ENCODE data around the gene OTOS. TPM values are rescaled to one million over a fixed set of nuclear protein-coding genes. Genes with fewer than 3 reads are reported as not detected.

Gene OTOS
- total RNA-seq, 1 experiment from 2014 or later, result not detected

DNA sequence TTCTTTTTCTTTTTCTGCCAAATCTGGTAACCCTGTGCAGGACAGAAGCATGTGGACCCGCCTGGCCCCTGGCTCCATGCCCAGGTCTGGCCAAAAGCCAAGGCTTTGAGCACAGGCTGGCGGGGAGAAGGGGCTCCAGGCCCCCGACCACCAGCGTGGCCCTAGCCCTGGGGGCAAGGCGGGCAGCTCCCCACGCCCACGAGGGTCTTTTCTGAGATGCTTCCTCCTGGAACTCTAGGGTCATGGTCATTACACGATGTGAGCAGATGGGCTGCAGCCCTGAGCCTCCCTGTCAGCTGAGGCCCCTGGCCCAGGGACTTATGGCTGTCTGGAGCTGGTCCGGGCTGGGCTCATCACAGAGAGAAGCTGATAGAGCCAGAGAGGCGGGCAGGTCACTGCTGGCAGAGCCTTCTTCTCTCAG lies 5.7 kb upstream of the OTOS start:
- H2AFZ ChIP-seq, result no peak overlapping the region
- ChIA-PET CTCF (no interaction called here), POLR2A (ENCODE audit: unreplicated experiment) (no interaction called here)
- H3F3A ChIP-seq (ENCODE audit: insufficient read depth, low read depth), result peaks cover 8% of the 10 kb centered on the region; the same call in 1 of the 2 replicates
- DNase-seq, result no peak
- no peak overlapping the region for H3K4me3 ChIP-seq
- no peaks in the 10 kb centered on the region for H3K36me3 ChIP-seq (ENCODE audit: low read depth)
- H3K9me2 ChIP-seq (ENCODE audit: insufficient read depth), result no peaks in the 10 kb centered on the region
- no peaks in the 10 kb centered on the region for H4K20me1 ChIP-seq (ENCODE audit: insufficient read depth)
- no peaks in the 10 kb centered on the region for H3K4me1 ChIP-seq (replicated peaks; ENCODE audit: insufficient read depth)
- TF ChIP-seq, protein P1, sequence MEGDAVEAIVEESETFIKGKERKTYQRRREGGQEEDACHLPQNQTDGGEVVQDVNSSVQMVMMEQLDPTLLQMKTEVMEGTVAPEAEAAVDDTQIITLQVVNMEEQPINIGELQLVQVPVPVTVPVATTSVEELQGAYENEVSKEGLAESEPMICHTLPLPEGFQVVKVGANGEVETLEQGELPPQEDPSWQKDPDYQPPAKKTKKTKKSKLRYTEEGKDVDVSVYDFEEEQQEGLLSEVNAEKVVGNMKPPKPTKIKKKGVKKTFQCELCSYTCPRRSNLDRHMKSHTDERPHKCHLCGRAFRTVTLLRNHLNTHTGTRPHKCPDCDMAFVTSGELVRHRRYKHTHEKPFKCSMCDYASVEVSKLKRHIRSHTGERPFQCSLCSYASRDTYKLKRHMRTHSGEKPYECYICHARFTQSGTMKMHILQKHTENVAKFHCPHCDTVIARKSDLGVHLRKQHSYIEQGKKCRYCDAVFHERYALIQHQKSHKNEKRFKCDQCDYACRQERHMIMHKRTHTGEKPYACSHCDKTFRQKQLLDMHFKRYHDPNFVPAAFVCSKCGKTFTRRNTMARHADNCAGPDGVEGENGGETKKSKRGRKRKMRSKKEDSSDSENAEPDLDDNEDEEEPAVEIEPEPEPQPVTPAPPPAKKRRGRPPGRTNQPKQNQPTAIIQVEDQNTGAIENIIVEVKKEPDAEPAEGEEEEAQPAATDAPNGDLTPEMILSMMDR (conservative IDR thresholded peaks at IDR 0.05), result no peak
- TF ChIP-seq EZH2 (IDR thresholded peaks at IDR 0.05; ENCODE audit: low read depth), result no peak
- peaks cover 48% of the 10 kb centered on the region for H3K27me3 ChIP-seq (ENCODE audit: insufficient read depth, low read depth)
- intact Hi-C loops (cut with micrococcal nuclease; ENCODE audit: unreplicated experiment), result loop anchor here (10.0 kb wide), 1 partner anchor 121 kb away; the partner anchor contains the start of gene NDUFA10
- no peak overlapping the region for H3K4me2 ChIP-seq
- no TSS peak for BruUV-seq (replicated peaks)
- H3K9me3 ChIP-seq (ENCODE audit: insufficient read depth, low read depth), result no peaks in the 10 kb centered on the region
- H3K27ac ChIP-seq, result no peak overlapping the region
- H3K79me2 ChIP-seq (ENCODE audit: low read depth), result no peaks in the 10 kb centered on the region

DNA sequence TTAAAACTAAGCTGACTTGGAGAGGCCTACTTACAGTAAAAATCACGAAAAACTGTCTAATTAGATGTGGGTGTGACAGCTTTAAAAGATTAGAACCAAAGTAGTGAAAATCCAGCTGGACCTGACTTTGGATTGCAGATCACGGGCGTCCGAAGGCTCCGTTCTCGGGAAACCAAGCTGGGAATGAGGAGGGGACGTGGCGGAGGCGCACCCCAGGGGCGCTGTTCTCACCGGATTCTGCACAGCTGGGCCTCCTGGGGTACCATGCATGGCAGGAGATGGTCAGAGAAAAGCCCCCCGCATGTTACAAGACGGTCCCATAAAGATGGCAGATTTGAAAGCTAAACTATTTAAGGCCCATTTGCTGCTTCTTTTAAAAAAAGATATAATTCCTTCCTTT lies 5.0 kb upstream of the OTOS start:
- Histone ChIP-seq H3K9me2 (ENCODE audit: insufficient read depth) (no peaks in the 10 kb centered on the region), H3K4me3 (no peak overlapping the region), H3K79me2 (ENCODE audit: low read depth) (no peaks in the 10 kb centered on the region), H3K9me3 (ENCODE audit: insufficient read depth, low read depth) (no peaks in the 10 kb centered on the region), H3F3A (ENCODE audit: insufficient read depth, low read depth) (peaks cover 8% of the 10 kb centered on the region; the same call in 1 of the 2 replicates), H3K27me3 (ENCODE audit: insufficient read depth, low read depth) (peaks cover 48% of the 10 kb centered on the region), H2AFZ (no peak overlapping the region), H3K4me2 (no peak overlapping the region), H3K36me3 (ENCODE audit: low read depth) (no peaks in the 10 kb centered on the region), H3K27ac (no peak overlapping the region), H3K4me1 (replicated peaks; ENCODE audit: insufficient read depth) (no peaks in the 10 kb centered on the region), H4K20me1 (ENCODE audit: insufficient read depth) (no peaks in the 10 kb centered on the region)
- BruUV-seq (replicated peaks), result no TSS peak
- DNase-seq, result no peak
- TF ChIP-seq EZH2 (IDR thresholded peaks at IDR 0.05; ENCODE audit: low read depth), result no peak
- TF ChIP-seq, protein P1 (conservative IDR thresholded peaks at IDR 0.05), result no peak
- ChIA-PET CTCF (interaction anchor here (0.8 kb wide), 1 partner anchor 76 kb away, joined by 3 read pairs; no protein-coding TSS in a partner anchor), POLR2A (ENCODE audit: unreplicated experiment) (interaction anchor here (0.6 to 0.7 kb wide), 2 partner anchors 88 to 421 kb away, joined by 3 to 5 read pairs; no protein-coding TSS in a partner anchor)
- intact Hi-C loops (cut with micrococcal nuclease; ENCODE audit: unreplicated experiment), result loop anchor here (10.0 kb wide), 1 partner anchor 121 kb away; the partner anchor contains the start of gene NDUFA10

DNA sequence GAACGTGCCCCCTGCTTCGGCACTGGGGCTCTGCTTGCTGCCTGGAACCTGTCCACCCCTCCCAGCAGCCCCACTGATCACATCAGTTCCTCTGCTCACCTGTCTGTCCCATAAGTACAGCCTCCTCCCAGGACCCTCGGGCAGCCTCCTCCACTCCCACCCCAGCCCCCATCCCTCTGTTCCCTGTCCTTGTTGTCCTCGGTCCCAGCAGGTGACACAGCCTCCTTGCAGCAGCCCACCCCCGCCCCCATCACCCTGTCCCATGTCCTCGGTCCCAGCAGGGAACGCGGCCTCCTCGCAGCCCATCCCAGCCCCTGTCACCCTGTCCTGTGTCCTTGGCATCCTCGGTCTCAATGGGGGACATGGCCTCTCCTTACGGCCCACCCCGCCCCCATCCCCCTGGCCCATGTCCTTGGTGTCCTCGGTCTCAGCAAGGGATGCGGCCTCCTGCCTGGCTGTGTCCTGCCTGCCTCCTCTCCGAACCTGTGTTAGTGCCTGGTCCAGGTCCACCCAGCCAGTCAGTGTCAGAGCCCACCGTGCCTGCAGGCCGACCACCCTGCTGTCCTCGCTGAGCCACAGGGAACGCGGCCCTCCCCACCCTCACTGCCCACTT lies 4.3 kb upstream of the OTOS start:
- Histone ChIP-seq H3K4me1 (replicated peaks; ENCODE audit: insufficient read depth) (no peaks in the 10 kb centered on the region), H2AFZ (no peak overlapping the region), H3K27me3 (ENCODE audit: insufficient read depth, low read depth) (peaks cover 53% of the 10 kb centered on the region), H3K79me2 (ENCODE audit: low read depth) (no peaks in the 10 kb centered on the region), H4K20me1 (ENCODE audit: insufficient read depth) (no peaks in the 10 kb centered on the region), H3K36me3 (ENCODE audit: low read depth) (no peaks in the 10 kb centered on the region), H3K9me3 (ENCODE audit: insufficient read depth, low read depth) (no peaks in the 10 kb centered on the region), H3K9me2 (ENCODE audit: insufficient read depth) (no peaks in the 10 kb centered on the region), H3K4me2 (no peak overlapping the region), H3K27ac (no peak overlapping the region), H3K4me3 (no peak overlapping the region), H3F3A (ENCODE audit: insufficient read depth, low read depth) (peaks cover 8% of the 10 kb centered on the region; the same call in 1 of the 2 replicates)
- ChIA-PET CTCF (interaction anchor here (2.3 kb wide), 1 partner anchor 84 kb away, joined by 10 read pairs; no protein-coding TSS in a partner anchor), POLR2A (ENCODE audit: unreplicated experiment) (no interaction called here)
- TF ChIP-seq, protein P1 (conservative IDR thresholded peaks at IDR 0.05), result no peak
- TF ChIP-seq EZH2 (IDR thresholded peaks at IDR 0.05; ENCODE audit: low read depth), result no peak
- no peak for DNase-seq
- intact Hi-C loops (cut with micrococcal nuclease; ENCODE audit: unreplicated experiment), result loop anchor here (1.0 to 10.0 kb wide), 2 partner anchors 83 to 120 kb away; partner anchors contain the start of gene NDUFA10
- BruUV-seq (replicated peaks), result no TSS peak
